Ishikawa (cell line): ENCODE measurements around the gene MUC2.

Experiments
- CEBPB ChIP-seq: IDR thresholded peaks from 2 replicates; pipeline ENCODE4 v1.6.1; 2012
- CREB1 ChIP-seq: IDR thresholded peaks from 2 replicates; pipeline ENCODE4 v1.6.1; 2012; ENCODE audit warnings: low read depth
- EGR1 ChIP-seq: IDR thresholded peaks from 2 replicates; pipeline ENCODE4 v1.6.1; 2012
- EP300 ChIP-seq: IDR thresholded peaks from 2 replicates; pipeline ENCODE4 v1.6.1; 2012; ENCODE audit warnings: borderline replicate concordance
- FOXM1 ChIP-seq: IDR thresholded peaks from 2 replicates; pipeline ENCODE4 v1.6.1; 2012; ENCODE audit warnings: low read depth, borderline replicate concordance
- MAX ChIP-seq: IDR thresholded peaks from 2 replicates; pipeline ENCODE4 v1.6.1; 2012
- NFIC ChIP-seq: IDR thresholded peaks from 2 replicates; pipeline ENCODE4 v1.6.1; 2012
- RAD21 ChIP-seq: IDR thresholded peaks from 2 replicates; pipeline ENCODE4 v1.6.1; 2012; ENCODE audit warnings: low read depth
- TAF1 ChIP-seq: IDR thresholded peaks from 2 replicates; pipeline ENCODE4 v1.6.1; 2012; ENCODE audit warnings: low read depth, mild to moderate bottlenecking
- TCF12 ChIP-seq: IDR thresholded peaks from 2 replicates; pipeline ENCODE4 v1.6.1; 2012; ENCODE audit warnings: low read depth
- TEAD4 ChIP-seq: IDR thresholded peaks from 2 replicates; pipeline ENCODE4 v1.6.1; 2012
- USF1 ChIP-seq: IDR thresholded peaks from 2 replicates; pipeline ENCODE4 v1.6.1; 2012
- YY1 ChIP-seq: IDR thresholded peaks from 2 replicates; pipeline ENCODE4 v1.6.1; 2012; ENCODE audit warnings: low read depth
- ZBTB7A ChIP-seq: IDR thresholded peaks from 2 replicates; pipeline ENCODE4 v1.6.1; 2012; ENCODE audit warnings: low read depth
- TF ChIP-seq, protein P1 (sequence below): IDR thresholded peaks from 2 replicates; pipeline ENCODE4 v1.6.1; 2012; ENCODE audit warnings: low read depth, mild to moderate bottlenecking

Gene MUC2

GRCh38 chr11:1106387-1106786 lies 31.7 kb downstream of the MUC2 start:
- TF ChIP-seq CREB1 (no peak), EP300 (no peak), ZBTB7A (no peak)

GRCh38 chr11:1107316-1108245 lies 32.9 kb downstream of the MUC2 start:
- TF ChIP-seq EGR1 = no peak
- no peak for TF ChIP-seq TAF1
- TF ChIP-seq USF1 = no peak
- no peak for TF ChIP-seq CREB1
- TF ChIP-seq ZBTB7A = no peak
- no peak for TF ChIP-seq CEBPB
- no peak for TF ChIP-seq FOXM1
- TF ChIP-seq, protein P1, sequence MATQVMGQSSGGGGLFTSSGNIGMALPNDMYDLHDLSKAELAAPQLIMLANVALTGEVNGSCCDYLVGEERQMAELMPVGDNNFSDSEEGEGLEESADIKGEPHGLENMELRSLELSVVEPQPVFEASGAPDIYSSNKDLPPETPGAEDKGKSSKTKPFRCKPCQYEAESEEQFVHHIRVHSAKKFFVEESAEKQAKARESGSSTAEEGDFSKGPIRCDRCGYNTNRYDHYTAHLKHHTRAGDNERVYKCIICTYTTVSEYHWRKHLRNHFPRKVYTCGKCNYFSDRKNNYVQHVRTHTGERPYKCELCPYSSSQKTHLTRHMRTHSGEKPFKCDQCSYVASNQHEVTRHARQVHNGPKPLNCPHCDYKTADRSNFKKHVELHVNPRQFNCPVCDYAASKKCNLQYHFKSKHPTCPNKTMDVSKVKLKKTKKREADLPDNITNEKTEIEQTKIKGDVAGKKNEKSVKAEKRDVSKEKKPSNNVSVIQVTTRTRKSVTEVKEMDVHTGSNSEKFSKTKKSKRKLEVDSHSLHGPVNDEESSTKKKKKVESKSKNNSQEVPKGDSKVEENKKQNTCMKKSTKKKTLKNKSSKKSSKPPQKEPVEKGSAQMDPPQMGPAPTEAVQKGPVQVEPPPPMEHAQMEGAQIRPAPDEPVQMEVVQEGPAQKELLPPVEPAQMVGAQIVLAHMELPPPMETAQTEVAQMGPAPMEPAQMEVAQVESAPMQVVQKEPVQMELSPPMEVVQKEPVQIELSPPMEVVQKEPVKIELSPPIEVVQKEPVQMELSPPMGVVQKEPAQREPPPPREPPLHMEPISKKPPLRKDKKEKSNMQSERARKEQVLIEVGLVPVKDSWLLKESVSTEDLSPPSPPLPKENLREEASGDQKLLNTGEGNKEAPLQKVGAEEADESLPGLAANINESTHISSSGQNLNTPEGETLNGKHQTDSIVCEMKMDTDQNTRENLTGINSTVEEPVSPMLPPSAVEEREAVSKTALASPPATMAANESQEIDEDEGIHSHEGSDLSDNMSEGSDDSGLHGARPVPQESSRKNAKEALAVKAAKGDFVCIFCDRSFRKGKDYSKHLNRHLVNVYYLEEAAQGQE = no peak
- no peak for TF ChIP-seq NFIC
- TF ChIP-seq TCF12 = no peak

- TF ChIP-seq, protein P1 = no peak
- TF ChIP-seq EP300 (no peak), TCF12 (no peak), USF1 (no peak), NFIC (no peak), TEAD4 (no peak), FOXM1 (no peak), TAF1 (no peak), CEBPB (no peak), EGR1 (no peak), ZBTB7A (no peak)
These were observed 33.7 kb downstream of the MUC2 start for GRCh38 chr11:1108246-1108900.

DNA sequence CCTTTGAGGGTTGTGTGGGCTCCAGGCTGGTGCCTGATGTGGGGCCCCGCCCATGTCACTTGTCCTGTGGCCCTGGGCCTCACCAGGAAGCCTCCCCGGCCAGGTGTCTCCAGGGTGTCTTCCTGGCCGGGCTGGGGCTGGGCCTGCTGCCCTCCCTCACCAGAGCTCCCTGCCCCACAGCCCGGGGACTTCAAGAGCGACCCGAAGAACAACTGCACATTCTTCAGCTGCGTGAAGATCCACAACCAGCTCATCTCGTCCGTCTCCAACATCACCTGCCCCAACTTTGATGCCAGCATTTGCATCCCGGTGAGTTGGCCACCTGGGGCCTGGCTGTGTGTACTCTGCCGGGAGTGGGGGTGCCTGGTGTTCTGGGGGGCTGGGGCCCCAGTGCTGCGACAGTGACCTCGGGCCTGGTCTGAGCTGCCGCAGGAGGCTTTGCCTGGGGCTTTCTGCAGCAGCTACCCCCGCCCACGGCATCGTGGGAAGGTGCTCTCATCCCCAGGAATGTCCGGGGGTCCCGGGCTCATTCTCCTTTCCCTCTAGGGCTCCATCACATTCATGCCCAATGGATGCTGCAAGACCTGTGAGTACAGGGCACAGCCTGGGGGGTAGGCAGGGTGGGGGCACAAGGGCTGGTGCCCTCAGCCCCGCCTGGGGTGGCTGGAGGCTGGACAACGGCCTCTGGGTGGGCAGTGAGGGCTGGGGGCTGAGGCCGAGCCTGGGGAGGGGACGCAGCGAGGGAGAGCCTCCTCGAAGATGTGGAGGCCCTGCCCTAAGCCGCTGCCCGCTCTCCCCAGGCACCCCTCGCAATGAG lies 34.6 kb downstream of the MUC2 start:
- TF ChIP-seq ZBTB7A (no peak), TEAD4 (no peak), TAF1 (no peak), FOXM1 (no peak)

DNA sequence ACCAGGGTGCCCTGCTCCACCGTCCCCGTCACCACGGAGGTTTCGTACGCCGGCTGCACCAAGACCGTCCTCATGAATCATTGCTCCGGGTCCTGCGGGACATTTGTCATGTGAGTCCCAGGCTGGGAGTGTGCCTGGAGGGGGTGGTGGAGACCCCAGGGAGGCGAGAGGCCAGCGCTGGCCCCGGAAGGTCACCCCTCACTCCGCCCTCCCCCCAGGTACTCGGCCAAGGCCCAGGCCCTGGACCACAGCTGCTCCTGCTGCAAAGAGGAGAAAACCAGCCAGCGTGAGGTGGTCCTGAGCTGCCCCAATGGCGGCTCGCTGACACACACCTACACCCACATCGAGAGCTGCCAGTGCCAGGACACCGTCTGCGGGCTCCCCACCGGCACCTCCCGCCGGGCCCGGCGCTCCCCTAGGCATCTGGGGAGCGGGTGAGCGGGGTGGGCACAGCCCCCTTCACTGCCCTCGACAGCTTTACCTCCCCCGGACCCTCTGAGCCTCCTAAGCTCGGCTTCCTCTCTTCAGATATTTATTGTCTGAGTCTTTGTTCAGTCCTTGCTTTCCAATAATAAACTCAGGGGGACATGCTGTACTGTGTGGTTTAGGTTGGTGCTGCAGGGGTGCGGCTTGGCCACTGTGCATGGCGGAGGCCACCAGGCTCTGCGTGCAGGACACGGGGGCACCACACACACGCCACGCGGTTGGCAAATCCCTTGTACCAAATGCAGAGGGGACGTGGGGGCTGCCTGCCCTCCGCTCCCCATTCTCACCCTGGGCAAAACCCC lies 35.4 kb downstream of the MUC2 start:
- TF ChIP-seq YY1 (no peak), CEBPB (no peak), TCF12 (no peak), TEAD4 (no peak), RAD21 (no peak), CREB1 (no peak), TAF1 (no peak), EP300 (no peak), FOXM1 (no peak), EGR1 (no peak), MAX (no peak), NFIC (no peak), ZBTB7A (no peak), USF1 (no peak)
- TF ChIP-seq, protein P1 = no peak
